Chondrocyte (in vitro differentiated cells): ENCODE results near the gene CENPN. TPM values are rescaled to one million over a fixed set of nuclear protein-coding genes. Genes with fewer than 3 reads are reported as not detected.

ENCODE experiments used
- DNase-seq: peaks from one replicate; pipeline ENCODE4 v3.0.0; 2021; ENCODE audit warnings: mixed read lengths, low spot score
- H3K27ac Mint-ChIP-seq: one replicate; pipeline ENCODE4 v1.8.0; 2021; ENCODE audit warnings: mild to moderate bottlenecking, moderate library complexity, mixed read lengths; ENCODE audit not compliant: unreplicated experiment
- H3K27me3 Mint-ChIP-seq: 2 replicates; pipeline ENCODE4 v1.8.0; 2021; ENCODE audit warnings: low read depth, mixed read lengths
- H3K36me3 Mint-ChIP-seq: 2 replicates; pipeline ENCODE4 v1.8.0; 2021; ENCODE audit warnings: low read depth, mixed read lengths
- H3K4me1 Mint-ChIP-seq: 2 replicates; pipeline ENCODE4 v1.8.0; 2021; ENCODE audit warnings: low read depth, mild to moderate bottlenecking, mixed read lengths
- H3K4me3 Mint-ChIP-seq: one replicate; pipeline ENCODE4 v1.8.0; 2021; ENCODE audit warnings: mild to moderate bottlenecking, moderate library complexity, mixed read lengths; ENCODE audit not compliant: unreplicated experiment
- H3K9me3 Mint-ChIP-seq: 2 replicates; pipeline ENCODE4 v1.8.0; 2021; ENCODE audit warnings: low read depth, mixed read lengths
- CTCF ChIP-seq: fragments of 200-600 bp; sonication (generic); IDR thresholded peaks from 2 replicates; pipeline ENCODE4 v1.5.0; 2021; ENCODE audit warnings: antibody characterized with exemption, mild to moderate bottlenecking, moderate library complexity
- total RNA-seq: library from RNA; stranded (reverse); gene quantifications from 3 replicates; pipeline ENCODE4 v1.2.1, GENCODE V29; 2021

CENPN gene
- total RNA-seq, 1 donor from 2014 or later, result 10.8 TPM

DNA sequence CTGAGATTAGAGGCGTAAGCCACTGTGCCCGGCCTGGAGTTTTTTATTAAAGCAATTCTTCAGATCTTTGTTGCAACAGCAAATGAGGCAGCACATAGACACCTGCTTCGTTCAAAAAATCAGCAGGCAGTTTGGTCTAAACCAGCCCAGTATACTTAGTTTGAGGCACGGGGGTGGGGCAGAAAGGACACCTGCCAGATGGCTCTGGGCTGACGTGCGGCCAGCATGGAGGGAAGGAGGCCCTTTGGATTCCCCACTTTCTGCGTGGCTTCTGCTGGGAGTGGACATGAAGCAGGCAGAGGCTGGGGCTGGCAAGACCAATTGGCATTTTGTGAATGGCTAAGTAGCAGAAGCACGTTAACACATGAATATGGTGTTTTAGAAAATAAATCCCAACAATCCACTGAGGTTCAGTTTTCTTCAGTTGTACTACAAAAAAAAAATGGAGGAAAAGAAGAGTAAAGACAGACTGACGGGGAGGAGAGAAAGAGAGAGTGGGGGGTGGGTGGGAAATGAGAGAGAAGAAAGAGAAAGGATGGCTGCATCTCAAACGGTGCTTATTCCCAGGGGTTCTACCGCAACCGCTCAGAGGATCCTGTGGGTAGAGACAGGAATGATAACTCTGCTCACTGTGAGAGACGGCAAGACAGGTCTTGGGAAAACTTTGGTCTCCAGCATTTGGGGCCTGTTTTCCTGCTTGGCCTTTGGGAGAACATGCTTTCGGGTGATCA is 53.7 kb downstream of the CENPN start:
- TF ChIP-seq CTCF, result no peak
- H3K4me1 Mint-ChIP-seq, result no peaks in the 10 kb centered on the region

GRCh38 chr16:81061307-81061640 is 54.3 kb downstream of the CENPN start:
- no peak overlapping the region for H3K27ac Mint-ChIP-seq
- DNase-seq, result no peak
- H3K27me3 Mint-ChIP-seq, result no peaks in the 10 kb centered on the region
- no peak overlapping the region for H3K4me3 Mint-ChIP-seq
- H3K9me3 Mint-ChIP-seq, result no peaks in the 10 kb centered on the region
- H3K4me1 Mint-ChIP-seq, result no peaks in the 10 kb centered on the region
- H3K36me3 Mint-ChIP-seq, result peaks cover 2% of the 10 kb centered on the region
- TF ChIP-seq CTCF, result no peak

More for the DNA sequence above, 53.7 kb downstream of the CENPN start:
- Mint-ChIP-seq H3K9me3 (no peaks in the 10 kb centered on the region), H3K36me3 (peaks cover 2% of the 10 kb centered on the region), H3K27me3 (no peaks in the 10 kb centered on the region), H3K4me3 (no peak overlapping the region), H3K27ac (no peak overlapping the region)
- no peak for DNase-seq

- H3K9me3 Mint-ChIP-seq, result no peaks in the 10 kb centered on the region
- no peak overlapping the region for H3K27ac Mint-ChIP-seq
- peaks cover 2% of the 10 kb centered on the region for H3K36me3 Mint-ChIP-seq
- no peaks in the 10 kb centered on the region for H3K27me3 Mint-ChIP-seq
- no peak for DNase-seq
- H3K4me3 Mint-ChIP-seq, result no peak overlapping the region
- no peaks in the 10 kb centered on the region for H3K4me1 Mint-ChIP-seq
- no peak for TF ChIP-seq CTCF
These were observed 55.0 kb downstream of the CENPN start for GRCh38 chr16:81061871-81062608.

GRCh38 chr16:81066681-81067080 is 59.7 kb downstream of the CENPN start:
- Mint-ChIP-seq H3K4me3 (no peak overlapping the region), H3K27me3 (no peaks in the 10 kb centered on the region), H3K4me1 (no peaks in the 10 kb centered on the region), H3K9me3 (no peaks in the 10 kb centered on the region), H3K36me3 (no peaks in the 10 kb centered on the region), H3K27ac (no peak overlapping the region)
- no peak for DNase-seq
- TF ChIP-seq CTCF, result no peak

DNA sequence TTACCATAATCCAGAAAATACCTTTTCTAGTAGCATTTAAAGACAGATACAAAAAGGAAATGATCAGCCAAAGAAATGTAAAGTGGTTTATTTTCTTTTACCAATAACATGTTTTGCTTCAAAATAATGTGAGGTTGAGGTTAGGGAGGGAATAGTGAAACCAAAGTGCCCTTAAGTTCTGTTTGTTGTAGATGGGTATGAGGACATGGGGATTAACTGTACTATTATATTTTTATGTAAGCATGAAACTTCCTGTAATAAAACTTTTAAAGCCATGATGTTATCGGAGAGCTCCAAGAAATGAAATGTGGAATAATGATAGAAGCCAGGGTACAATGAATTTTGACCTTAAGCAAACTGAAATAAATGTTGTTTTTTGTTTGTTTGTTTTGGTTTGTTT is 60.2 kb downstream of the CENPN start:
- Mint-ChIP-seq H3K4me3 (no peak overlapping the region), H3K4me1 (no peaks in the 10 kb centered on the region), H3K9me3 (no peaks in the 10 kb centered on the region)

More for the DNA sequence above, 60.2 kb downstream of the CENPN start:
- TF ChIP-seq CTCF, result no peak
- H3K27ac Mint-ChIP-seq, result no peak overlapping the region
- DNase-seq, result no peak
- H3K36me3 Mint-ChIP-seq, result no peaks in the 10 kb centered on the region
- H3K27me3 Mint-ChIP-seq, result no peaks in the 10 kb centered on the region
